ENCODE measurements around the gene SH2B3.

Gene SH2B3

DNA sequence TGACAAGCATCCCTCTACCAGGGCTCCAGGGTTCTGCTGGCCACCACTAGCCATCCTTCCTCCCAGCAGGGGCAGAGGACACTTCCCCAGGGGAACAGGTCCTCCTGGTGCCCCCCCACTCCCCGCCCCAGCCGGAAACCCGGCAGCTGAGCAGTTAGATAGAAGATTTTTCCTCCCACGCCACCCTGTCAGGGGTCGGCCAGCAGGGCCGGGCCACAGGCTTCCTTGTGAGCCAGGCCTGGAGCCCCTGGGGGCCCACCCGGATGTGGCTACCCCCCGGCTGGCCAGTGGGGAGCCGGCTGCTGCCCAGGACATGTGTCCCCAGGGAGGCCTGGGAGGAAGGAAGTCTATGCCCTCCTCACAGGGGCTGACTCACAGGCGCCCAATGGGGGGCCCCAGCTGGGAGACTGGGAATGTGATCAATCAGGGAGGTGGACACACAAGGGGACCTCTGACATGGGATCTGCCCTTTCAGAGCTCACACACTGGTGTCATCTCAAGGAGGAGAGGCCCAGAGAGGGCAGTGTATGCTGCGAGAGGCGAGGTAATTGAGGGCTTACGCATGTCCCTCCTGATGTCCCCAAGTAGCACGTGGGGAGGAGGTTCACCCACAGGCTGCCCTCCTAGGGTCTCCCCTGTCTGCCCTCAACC, 4.2 kb downstream of the SH2B3 start:
- DNase-seq, result no peak

DNA sequence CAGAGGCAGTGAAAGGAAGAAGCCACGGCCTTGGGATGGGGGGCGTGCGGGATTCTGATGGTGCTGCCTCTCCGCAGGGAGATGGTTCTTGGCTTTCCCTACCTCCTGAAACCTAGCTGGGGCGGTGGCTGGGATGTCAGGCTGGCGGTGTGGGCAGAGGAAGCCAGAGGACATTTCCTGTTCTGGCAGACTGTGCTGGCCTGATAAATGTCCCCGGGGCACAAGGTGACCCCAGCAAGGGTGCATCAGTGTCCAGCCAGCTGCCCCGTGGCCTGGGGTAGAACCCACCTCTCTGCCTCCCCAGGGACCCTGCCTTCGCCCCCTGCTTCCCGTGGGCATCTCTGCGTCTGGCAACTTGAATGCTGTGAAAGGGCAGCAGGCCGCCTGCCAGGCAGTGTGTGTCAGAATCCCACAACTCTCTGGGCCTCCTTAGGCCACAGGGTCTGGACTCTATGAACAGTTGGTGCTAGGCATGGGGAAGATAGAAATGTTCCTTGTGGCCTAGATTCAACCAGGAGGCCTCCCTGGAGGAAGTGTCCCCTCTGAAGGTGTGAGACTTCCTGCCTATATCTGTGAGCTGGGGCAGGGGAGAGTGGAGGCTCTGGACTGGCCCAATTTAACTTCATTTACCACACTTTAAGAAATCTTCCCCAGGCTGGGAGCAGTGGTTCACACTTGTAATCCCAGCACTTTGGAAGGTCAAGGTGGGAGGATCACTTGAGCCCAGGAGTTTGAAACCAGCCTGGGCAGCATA, 4.9 kb downstream of the SH2B3 start:
- DNase-seq, result no peak

DNA sequence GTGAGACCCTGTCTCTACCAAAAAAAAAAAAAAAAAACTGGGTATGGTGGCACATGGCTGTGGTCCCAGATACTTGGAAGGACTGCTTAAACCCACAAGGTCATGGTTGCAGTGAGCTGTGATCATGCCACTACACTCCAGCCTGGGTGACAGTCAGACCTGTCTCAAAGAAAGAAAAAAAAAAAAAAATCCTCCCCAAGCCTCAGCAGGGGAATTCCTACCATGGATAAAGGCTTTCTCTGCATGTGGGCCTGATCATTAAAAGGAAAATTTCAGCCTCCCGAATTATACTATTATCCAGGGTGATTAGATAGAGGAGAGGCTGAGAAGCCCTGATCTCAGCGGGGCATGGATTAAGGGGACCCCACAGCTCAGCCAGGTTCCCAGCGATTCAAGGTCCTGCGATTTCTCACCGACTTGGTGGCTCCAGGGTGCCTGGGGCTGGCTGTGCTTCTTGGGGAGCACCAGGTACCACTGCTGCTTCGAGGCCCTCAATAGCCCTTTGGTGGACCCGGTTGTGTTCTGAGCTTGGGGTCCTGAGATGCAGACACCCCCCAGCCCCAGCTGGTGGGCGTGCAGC, 5.6 kb downstream of the SH2B3 start:
- no peak for DNase-seq

DNA sequence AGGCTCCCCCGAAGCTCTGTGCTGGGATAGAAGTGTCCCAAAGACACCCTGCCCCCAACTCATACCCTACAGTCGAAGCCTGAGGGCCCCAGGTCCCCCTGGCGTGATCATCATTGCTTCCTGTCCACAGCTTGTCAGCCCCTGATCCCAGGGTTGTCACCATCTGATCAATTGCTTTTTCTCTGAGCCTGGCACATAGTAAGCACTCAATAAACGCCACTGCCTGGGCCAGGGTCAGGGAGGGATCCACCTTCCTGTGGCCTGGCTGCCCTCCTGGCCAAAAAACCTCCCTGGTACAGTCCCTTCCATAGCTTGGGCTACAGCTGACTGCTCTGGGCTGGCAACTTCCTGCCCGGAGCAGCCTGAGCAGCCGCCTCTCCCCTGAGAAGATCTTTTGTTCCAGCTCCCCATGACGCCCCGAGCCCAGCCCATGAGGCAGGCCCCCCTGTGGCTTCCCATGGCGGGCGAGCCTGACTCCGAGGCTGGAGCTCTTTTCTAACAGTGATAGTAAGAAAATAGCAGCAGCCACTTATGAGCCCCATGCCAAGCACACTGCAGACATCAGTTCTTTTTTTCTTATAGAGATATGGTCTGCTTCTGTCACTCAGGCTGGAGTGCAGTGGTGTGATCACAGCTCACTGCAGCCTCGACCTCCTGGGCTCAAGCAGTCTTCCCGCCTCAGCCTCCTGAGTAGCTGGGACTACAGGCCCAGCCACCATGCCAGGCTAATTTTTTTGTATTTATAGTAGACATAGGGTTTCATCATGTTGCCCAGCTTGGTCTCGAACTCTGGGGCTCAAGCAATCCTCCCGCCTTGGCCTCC, 6.5 kb downstream of the SH2B3 start:
- no peak for DNase-seq

DNA sequence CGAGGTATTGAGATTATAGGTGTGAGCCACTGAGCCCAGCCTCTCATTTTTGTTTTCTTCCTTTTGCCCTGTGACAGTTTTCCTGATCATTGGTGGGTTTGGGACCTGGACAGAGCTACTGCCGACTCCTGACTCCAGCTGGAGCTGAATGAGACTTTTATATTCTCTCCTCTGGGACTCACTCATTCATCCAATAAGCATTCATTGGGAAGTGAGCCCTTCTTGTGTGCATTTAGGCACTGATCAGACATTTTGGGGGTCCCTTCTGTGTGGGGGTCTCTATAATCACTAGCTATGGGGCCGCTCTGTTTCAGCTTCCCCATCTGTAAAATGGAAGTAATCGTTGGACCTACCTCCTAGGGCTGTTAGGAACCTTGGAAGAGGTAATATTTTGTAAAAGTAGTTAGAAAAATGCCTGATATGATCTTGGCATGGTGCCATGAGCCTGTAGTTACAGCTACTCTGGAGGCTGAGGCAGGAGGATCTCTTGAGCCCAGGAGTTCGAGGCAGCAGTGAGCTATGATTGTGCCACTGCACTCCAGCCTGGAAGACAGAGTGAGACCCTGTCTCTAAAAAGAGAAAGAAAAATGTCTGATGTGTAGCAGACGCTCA, 7.2 kb downstream of the SH2B3 start:
- no peak for DNase-seq

DNA sequence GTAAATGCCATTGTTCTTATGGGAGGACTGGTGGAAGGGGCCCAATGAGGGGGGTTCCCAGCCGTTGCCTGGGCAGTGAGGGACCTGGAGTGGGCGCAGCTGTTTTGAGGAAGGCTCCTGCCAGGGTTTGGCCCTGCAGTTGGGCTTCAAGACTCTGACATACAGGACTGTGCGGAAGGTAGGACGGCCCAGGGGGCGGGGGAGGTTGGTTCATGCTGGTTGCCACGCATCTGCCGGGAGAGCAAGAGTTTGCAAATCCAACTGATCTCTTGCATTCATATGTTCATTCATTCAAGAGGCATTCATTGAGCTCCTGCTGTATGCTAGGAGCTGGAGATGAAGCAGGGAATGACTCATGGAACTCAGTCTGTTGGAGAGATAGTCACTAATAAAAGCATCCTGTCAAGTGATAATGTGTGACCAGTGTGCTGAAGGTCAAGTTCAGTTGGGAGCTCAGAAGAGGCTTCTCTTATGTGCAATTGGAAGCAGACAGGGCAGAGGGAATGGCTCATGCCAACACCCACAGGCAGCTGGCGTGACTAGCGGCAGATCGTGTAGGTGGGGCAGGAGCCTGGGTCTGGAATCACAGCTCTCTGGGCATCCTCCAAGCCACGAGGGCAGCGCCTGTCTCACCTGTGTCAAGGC, 7.8 kb downstream of the SH2B3 start:
- DNase-seq, result no peak

DNA sequence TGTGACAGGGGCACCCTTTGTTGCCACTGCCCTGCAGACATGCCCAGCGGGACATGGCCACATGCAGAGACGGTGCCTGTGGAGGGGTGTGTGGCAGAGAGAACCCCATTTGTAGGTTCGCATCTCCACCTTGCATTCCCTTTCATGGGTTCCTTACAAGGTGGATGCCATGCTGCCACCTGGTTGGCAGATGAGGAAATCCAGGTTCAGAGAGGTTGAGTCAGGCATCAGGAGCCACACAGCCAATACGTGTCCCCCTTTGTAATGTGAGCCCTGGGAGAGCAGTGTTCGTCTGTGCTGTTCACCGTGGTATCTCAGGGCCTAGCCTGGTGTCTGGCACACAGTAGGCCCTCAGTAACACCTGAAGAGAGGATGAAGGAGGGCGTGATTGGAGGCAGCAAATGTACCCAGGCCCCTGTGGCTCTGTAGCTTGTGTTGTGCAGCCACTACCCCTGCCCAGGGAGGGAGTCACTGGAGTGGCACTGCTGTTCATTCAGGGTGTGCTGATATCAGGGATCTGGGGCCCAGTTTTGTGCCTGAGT, 9.1 kb downstream of the SH2B3 start:
- no peak for DNase-seq

DNA sequence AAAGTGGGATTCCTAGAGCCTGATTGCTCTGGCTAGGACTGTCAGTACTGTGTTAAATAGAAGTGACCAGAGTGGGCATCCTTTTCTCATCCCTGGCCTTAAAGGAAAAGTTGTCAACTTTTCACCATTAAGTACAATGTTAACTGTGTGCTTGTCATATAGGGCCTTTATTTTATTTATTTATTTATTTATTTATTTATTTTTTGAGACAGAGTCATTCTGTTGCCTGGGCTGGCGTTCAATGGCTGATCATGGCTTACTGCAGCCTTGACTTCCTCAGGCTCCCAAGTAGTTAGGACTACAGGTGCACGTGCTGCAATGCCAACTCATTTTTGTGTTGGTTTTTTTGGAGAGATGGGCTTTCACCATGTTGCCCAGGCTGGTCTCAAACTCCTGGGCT, 11.6 kb downstream of the SH2B3 start:
- no peak for DNase-seq

DNA sequence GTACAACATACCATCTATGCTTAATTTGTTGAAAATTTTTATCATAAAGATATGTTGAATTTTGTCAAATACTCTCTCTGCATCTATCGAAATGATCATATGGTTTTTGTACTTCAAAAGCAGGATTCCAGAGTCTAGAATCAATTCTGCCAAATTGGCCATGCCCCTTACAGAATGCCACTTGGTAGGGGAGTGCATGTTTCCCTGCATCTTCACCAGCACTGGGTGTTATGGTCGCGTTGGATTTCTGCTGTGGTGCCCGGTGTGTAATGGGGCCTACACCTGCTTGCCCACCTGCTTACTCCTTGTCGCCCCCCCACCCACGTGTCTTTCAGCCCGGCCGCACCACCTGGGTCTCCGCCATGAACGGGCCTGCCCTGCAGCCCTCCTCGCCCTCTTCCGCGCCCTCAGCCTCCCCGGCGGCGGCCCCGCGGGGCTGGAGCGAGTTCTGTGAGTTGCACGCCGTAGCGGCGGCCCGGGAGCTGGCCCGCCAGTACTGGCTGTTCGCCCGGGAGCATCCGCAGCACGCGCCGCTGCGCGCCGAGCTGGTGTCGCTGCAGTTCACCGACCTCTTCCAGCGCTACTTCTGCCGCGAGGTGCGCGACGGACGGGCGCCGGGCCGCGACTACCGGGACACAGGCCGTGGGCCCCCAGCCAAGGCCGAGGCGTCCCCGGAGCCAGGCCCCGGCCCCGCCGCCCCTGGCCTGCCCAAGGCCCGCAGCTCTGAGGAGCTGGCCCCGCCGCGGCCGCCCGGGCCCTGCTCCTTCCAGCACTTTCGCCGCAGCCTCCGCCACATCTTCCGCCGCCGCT, 12.3 kb downstream of the SH2B3 start:
- no peak for DNase-seq

DNA sequence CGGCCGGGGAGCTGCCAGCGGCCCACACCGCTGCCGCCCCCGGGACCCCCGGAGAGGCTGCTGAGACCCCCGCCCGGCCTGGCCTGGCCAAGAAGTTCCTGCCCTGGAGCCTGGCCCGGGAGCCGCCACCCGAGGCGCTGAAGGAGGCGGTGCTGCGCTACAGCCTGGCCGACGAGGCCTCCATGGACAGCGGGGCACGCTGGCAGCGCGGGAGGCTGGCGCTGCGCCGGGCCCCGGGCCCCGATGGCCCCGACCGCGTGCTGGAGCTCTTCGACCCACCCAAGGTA, 12.8 kb downstream of the SH2B3 start:
- no peak for DNase-seq

DNA sequence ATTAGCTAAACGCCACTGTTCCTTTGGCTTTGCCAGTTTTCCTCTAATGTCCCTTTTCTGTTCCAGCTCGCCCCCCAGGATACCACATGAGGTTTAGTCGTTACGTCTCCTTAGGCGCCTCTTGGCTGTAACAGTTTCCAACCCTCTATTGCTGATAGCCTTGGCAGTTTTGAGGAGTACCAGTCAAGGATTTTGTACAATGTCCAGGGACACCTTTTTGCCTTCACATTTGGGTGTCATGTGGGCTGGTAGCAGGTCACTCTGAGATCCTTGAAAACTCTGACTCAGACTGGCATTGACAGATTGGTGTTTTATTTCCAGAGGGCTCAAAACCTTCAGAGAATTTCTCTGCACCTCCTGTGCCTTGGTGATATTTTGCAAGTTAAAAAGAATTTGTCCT, 14.1 kb downstream of the SH2B3 start:
- no peak for DNase-seq

DNA sequence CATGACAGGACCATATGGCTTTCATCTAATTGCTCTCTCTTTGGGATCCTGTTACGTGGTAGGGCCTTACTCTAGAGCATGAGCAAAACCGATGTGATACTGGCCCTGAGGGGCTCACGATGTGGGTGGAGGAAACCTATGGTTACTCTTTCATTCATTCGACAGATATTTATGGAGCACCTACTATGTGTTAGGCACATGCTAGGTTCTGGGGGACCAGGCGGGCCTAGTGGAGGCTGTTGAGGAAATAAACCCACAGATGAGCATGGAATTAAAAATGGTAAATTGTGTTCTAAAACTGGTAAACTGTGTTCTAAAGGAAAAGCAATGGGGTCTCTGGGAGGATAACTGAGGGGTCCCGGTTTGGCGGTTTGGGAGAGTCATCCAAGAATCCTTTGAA, 14.8 kb downstream of the SH2B3 start:
- DNase-seq, result no peak

DNA sequence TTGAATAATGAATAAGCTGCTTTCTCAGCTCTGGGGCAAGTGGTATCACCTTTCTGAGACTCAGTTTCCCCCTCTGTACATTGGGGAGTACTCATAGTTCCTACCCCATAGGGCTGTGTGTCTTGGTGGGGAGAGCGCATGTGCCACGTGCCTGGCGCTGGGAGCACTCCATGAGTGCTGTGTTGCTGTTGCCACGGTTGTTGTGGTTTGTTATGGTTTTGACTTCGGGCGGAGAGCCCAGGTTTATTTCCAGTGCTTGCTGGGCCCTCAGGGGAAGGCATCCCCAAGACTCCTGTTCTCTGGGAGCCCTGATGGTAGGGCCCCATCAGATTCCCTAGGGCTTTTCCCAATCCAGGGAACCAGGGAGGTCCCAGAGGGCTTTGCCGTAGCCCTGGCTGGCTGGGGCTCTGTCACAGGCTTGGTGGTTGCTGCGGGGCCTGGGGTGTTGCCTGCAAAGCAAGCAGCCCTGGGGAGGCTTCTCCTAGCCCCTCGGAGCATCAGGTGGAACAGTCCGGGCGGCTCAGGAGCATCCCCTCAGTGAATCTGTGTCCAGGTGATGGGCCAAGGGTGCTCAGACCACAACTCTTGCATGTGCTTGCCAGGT, 18.6 kb downstream of the SH2B3 start:
- no peak for DNase-seq

DNA sequence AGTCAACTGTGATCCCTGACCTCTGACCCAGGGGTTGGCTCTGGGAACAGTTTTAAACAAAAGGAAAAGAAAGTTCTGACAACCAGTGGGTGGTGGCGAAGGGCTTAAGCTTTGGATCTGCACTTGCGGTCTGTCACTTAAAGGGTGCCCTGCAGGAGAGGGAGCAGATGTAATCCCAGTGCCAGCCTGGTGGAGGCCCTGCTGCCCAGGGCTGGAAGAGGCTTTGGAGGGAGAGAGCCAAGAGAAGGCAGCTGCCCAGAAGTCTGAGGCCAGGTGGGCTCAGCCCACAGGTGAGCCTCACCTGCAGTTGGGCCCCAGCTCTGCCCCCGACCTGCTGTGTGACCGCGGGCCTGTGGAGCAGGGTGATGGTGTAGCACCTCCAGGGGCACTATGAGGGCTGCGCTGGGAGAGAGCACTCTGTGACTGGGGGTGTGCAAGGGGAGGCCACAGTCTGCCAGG, 19.1 kb downstream of the SH2B3 start:
- DNase-seq, result no peak

DNA sequence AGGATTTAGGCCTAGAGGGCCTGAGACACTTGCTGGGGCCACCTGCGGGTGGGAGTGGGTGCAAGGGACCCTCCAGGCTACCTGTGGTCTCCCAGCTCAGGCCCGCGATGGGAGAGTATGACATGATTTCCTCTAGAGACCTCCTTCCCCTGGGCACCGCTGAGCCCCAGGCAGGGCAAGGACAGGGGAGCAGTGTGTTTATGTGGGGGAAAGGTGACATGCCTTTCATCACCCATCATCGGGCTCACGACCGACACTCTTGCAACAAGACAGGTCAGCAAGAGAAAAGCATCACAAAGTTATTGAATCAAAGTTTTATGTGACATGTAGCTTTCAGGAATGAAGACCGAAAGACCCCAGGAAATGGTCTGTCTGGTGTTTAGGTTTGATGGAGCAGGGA, 19.9 kb downstream of the SH2B3 start:
- no peak for DNase-seq

DNA sequence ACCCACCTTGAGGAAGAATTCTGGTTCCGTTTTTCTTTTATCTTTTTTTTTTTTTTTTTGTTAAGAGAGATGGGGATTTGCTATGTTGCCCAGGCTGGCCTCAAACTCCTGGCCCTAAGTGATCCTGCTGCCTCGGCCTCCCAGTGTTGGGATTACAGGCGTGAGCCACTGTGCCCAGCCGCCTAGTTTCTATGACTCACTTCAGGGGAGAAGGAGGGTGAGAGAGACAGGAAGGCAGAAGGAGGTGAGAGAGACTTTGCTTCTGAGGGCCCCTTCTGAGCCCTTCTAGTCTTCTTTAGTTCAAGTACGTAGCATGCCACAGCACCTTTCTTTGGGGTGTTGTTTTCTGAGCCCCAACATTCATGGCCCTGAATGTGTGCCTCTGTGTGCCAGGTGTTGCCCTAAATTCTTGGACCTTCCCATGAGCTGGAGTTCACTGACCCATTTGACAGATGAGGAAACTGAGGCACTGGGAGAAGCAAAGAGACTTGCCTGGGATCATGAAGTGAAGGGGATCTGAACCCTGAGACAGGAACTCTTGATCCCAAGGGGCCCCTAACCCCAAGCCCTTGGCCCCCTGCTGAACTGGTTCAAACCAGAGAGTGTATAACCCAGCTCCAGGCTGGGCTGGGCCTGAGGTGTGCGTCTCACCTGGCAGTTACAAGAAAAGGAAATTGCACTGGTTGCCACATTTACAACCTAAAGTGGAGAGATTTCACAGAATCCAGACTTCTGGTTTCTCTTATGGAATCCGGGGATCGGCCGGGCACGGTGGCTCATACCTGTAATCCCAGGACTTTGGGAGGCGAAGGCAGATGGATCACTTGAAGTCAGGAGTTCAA, 20.8 kb downstream of the SH2B3 start:
- DNase-seq, result no peak

DNA sequence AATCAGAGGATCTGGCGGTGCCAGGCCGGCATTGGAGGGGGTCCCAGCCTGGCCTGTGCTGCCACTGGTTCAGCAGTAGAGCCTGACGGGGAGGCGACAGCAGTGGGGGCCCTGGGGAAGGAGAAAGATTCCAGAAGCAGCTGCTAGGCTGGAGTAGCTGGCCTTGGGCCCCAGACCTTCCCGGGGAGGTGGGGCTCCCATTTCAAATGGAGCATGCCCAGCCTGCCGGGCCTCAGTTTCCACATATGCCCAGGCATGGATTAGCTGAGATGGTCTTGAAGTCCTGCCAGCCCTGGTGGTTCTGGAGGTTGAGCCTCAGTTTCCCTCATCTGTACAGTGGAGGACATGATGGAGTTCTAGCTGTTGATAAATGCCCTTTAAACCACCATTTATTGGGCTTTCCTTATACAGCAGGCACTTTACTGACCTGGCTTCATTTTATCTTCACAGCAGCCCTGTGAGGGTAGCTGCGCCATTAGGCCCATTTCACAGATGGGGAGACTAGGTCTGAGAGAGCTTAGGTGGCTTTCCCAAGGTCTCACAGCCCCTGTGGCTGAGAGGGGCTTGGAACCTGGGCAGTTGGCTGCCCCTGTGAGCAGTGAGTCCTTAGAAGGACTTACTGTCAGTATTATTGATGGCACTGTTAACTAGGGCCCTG, 21.8 kb downstream of the SH2B3 start:
- DNase-seq, result no peak

DNA sequence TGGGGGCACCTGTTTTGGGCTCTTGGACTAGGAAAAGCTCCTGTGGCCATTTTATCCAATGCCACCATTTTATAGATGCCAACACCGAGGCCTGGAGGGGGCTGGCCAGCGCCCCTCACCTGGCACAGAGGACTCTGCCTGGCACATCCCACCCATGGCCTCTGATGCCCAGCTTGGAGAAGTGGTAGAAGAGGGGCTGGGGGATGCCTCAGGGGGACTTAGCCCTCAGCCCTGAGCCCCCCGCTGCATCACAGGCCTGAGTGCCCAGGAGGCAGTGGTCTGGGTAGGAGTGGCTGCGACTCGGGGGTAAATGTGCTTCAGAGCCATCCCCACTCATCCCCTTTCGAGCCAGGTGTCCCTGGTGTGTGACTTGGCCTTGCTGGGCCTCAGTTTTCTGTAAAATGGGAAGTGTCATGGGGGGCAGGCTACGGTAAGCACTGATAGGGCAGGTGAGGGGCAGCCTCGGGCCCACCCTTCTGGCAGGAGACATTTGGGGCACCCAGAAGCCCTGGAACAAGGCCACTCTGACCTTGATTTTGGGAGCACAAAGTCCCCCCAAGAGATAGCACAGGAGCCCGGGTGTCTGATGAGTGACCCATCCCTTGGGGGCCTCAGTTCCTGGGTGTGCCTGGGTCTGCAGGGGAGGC, 22.5 kb downstream of the SH2B3 start:
- DNase-seq, result no peak

DNA sequence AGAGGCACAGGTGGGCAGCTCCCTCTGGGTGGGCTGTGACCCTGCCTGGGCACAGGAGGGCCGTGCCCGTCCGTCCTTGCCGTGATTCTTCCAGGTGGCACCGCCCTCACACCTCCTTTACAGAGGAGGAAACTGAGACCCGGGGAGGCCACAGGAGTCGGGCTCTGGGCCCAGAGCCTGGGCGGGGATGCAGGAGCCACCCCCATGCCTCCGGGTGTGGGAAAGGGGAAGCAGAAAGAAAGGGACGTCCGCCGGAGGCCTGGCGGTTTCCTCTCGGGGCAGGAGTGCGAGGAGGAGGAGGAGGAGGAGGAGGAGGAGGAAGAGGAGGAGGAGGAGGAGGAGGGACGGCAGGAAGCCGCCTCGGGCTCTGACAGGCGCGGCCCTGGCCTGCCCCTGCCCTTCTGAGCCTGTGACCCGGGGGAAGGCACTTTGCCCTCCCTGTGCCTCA, 23.0 kb downstream of the SH2B3 start:
- DNase-seq, result no peak
